Right lobe of liver (tissue), 4 donors: ENCODE data around the gene NOL12.

Experiments used
- POLR2A ChIP-seq: fragments of 450-650 bp; IDR thresholded peaks from one replicate; pipeline ENCODE4 v1.6.1; 2017; ENCODE audit warnings: antibody characterized with exemption, mild to moderate bottlenecking
- TF ChIP-seq, protein P1 (sequence below), 4 donors: fragments of 200-600 bp in 3 of 4; fragments of 450-650 bp in 1 of 4; IDR thresholded peaks; one replicate each; pipeline versions ENCODE4 v1.5.1 to v1.8.0; 2016 to 2022; ENCODE audit warnings: antibody characterized with exemption in 4 of 4, mild to moderate bottlenecking in 2 of 4
- donor health status: DM: no; HTN: no; CAD: no.
- donor health status: DM: no; HTN: no; CAD: no.
- donor health status: DM: no; HTN: yes; CAD: no.

DNA sequence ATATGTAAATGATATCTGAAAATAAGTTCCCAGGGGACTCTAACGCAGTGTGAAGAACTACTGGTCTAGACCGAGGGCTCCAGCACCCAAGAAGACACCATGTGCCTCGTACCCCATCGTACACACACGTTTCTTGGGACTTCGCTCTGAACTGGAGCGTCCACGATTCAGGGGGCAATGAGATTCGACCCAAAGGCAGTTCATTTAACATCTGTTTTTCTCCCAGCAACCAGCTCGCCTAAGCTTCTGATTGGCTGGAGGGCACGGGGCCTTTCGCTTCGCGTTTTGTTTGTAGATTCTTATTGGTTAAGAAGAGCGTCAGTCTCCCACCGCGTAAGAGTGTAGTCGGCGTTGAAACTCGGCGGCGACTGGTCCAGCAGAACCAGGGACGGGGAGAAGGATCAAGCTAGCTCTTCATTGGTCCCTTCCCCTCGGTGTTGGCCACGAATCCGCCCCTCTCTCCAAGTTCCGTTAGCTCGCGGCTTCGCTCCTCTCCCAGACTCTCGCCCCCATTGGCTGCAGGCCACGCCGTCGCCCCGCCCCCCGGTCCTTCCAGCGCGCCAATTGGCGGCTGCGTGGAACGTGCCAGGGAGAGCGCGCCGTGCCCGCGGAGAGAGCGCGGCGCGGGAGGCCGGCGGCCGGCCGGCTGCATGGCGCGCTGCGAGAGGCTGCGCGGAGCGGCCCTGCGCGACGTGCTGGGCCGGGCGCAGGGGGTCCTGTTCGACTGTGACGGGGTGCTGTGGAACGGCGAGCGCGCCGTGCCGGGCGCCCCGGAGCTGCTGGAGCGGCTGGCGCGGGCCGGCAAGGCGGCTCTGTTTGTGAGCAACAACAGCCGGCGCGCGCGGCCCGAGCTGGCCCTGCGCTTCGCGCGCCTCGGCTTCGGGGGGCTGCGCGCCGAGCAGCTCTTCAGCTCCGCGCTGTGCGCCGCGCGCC lies 27.7 kb upstream of the NOL12 start, which contains the start of gene PDXP:
- peak; percentile 95 for TF ChIP-seq POLR2A
- TF ChIP-seq, protein P1, sequence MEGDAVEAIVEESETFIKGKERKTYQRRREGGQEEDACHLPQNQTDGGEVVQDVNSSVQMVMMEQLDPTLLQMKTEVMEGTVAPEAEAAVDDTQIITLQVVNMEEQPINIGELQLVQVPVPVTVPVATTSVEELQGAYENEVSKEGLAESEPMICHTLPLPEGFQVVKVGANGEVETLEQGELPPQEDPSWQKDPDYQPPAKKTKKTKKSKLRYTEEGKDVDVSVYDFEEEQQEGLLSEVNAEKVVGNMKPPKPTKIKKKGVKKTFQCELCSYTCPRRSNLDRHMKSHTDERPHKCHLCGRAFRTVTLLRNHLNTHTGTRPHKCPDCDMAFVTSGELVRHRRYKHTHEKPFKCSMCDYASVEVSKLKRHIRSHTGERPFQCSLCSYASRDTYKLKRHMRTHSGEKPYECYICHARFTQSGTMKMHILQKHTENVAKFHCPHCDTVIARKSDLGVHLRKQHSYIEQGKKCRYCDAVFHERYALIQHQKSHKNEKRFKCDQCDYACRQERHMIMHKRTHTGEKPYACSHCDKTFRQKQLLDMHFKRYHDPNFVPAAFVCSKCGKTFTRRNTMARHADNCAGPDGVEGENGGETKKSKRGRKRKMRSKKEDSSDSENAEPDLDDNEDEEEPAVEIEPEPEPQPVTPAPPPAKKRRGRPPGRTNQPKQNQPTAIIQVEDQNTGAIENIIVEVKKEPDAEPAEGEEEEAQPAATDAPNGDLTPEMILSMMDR (IDR thresholded peaks at IDR 0.05) = peak in 1 of 4 donors; percentile 6
